ENCODE measurements around the gene PCDHGA10.
"Not testable (repeated sequence)": the region's sequence is repeated elsewhere in the genome, so short reads cannot be mapped to it uniquely, and the experiment has no call there.

DNA sequence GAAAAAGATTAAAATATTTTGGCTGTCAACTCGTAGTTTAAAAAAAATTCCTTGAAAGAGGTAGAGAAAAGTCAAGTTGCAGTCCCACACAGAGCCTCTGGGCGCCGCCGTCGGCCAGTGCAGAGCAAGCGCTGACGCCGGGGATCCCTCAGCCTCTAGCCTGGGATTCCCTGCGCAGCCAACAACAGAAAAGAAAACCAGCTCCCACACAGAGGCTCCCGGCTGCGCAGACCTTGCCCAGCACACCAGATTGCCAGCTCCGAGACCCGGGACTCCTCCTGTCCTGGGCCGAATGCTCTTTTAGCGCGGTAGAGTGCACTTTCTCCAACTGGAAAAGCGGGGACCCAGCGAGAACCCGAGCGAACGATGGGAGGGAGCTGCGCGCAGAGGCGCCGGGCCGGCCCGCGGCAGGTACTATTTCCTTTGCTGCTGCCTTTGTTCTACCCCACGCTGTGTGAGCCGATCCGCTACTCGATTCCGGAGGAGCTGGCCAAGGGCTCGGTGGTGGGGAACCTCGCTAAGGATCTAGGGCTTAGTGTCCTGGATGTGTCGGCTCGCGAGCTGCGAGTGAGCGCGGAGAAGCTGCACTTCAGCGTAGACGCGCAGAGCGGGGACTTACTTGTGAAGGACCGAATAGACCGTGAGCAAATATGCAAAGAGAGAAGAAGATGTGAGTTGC lies 4.8 kb downstream of the PCDHGA10 start, which contains the start of gene PCDHGB7:
- TF ChIP-seq FOXA1 (IDR thresholded peaks at IDR 0.05); TARDBP (IDR thresholded peaks at IDR 0.05); SP1 (IDR thresholded peaks at IDR 0.05); NFRKB (IDR thresholded peaks at IDR 0.05); L3MBTL2 (conservative IDR thresholded peaks at IDR 0.05); ARNT (IDR thresholded peaks at IDR 0.05); HDGF (IDR thresholded peaks at IDR 0.05; ENCODE audit: borderline replicate concordance); ELF4 (IDR thresholded peaks at IDR 0.05); PKNOX1 (IDR thresholded peaks at IDR 0.05); FOXM1 (IDR thresholded peaks at IDR 0.05; ENCODE audit: borderline replicate concordance); FOXK2 (IDR thresholded peaks at IDR 0.05): not testable (repeated sequence)

Data from HEK293T (cell line).